Measurements from ENCODE around the gene DAZAP2.

Gene DAZAP2, protein sequence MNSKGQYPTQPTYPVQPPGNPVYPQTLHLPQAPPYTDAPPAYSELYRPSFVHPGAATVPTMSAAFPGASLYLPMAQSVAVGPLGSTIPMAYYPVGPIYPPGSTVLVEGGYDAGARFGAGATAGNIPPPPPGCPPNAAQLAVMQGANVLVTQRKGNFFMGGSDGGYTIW

DNA sequence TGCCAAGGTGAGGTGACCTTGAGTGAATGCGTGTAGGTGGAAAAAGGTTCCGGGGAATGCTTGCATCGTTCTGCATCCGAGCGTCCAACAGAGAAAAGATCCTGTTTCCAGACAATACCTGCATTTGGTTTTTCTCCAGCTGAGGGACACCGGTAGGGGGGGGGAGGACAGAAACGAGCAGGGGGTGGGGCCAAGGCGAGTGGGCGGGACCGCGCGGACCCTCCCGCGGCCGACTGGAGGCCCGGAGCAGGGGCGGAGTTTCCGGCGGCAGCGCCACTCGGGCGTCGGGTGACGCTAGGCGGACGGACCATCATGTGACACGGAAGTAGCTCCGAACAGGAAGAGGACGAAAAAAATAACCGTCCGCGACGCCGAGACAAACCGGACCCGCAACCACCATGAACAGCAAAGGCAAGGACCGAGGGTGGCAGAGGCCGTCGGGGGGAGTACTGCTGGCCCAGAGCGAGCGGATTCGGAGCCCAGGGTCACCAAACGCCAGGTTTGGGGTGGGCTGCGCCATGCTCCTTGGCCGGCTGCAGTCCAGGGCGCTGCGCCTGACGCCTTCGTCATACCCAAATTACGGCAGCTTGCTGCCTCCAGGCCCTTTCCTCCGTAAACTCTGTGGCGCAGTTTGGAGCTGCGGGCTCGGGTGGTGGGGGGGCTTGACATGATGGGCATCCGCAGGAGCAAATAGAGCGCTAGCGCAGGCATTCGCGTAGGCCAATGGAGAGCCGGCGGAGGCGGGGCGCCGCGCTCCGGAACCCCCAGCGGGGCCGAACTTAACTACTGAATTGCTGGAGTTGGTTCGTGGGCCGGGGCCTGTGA, at the start of gene DAZAP2:
DAZAP2 (plus strand) TSS at position 317 of the 825 bp plus-strand sequence; CDS start at position 399, 82 bp downstream.
- FAIRE-seq, result no peak

DNA sequence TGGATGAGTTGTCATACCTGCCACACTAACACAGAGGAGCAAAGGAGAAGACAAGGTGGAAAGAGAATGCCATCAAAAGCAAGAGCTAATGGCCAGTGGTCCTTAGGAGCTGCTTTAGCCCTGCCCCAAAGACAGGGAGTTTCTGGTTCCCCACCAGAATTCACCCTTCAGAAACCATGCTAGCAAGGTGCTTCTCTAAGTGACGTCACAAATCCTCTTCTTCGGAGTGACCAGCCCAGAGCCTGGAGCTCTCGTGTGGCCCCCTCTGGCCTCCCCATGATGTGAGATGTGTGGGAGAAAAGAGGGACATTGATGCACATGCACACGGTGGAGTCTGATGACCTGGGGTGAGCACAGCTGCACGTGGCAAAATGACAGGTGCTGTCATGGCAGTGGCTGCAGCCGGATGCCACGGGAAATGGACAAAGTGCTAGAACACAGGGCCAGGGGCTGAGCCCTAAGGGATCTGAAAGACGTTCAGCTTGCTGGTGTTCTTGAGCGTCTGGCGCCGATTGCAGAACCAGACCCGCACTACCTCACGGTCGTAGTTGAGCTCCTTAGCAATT, 48.8 kb upstream of the DAZAP2 start:
- FAIRE-seq, result no peak

DNA sequence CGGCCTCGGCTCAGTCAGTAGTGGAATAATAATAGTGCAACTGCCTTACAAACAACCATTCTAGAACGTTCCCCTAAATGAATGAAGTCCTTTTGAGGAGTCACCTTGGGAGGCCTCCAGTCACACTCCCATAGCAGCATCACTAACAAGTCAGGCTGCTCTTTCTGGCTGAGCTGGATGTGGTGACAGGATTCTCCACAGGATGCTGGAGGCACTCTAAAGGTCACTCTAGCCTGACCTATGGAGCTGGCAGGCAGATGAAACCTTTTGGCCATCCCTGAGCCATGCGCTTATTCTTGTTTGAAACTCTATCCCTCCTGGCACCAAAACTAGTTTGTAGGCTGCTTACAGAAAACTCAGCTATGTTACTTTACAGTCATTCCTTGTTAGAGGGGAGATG, 47.8 kb upstream of the DAZAP2 start:
- no peak for FAIRE-seq

DNA sequence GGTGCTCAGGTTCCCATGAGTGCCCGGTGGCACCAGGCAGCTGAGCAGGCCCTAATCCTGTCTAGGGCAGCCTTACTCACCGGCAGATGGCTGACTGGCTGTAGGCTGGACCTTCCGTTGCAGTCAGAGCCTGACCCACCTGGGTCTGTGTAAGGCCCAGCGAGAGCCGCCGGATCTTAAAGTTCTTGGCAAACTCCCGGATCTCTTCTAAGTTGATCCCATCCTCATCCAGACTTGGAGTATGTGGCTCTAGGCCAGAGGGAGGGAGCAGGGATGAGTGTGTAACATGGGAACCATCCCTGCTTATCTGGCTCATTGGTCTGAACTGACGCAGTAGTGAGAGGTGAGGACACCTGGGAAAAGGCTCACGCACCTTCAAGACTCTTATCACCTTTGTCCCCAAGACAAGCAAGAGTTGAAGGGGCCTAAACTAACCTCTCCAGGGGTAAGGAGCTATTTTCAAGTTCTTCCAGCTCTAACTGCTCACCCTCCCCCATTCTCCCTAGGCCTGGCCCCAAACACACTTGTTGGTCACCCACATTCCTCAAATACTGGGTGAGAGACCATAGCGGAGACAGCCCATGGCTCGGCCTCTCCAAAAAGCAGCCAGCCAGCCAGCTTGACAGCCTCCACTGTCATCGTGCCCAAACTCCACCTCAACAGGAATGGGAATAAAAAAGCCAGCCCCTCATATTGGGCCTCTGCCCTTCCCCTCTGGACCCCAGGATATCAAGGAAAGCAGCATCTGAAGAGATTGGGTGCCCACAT, 46.9 kb upstream of the DAZAP2 start:
- no peak for FAIRE-seq

DNA sequence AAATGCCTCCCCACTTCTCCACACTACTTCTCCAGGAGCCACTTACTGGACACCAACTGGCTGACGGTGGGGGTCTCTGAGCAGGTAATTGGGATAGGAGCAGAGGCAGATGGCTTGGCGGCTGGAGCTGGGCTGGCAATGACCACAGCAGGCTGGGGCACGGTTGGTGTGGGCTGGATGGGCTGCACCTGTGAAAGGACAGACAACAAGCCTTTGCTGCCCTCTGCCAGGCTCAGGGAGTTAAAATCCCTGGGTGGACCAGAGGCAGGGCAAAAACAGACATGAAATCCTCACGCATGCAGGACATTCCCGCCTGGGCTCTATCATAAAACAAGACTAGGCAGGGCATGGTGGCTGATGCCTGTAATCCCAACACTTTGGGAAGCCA, 46.3 kb upstream of the DAZAP2 start:
- FAIRE-seq, result no peak

DNA sequence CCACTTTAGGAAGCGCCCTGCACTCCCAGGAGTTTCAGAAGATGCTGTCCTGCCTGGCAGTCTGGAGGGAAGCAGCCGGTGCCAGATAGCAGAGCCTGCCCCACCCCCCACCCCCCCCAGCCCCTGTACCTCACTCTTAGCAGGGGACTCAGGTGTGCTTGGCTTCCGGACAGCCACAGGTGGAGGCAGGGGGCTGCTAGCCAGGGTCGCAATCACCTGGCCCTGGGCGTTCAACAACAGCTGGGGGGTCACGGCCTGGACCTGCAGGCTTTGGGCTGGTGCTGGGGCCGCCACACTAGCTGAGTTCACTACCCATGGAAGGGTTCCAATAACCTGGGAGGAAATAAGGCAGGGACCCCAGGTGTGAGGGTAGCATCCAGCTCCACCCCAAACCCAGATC, 42.8 kb upstream of the DAZAP2 start:
- no peak for FAIRE-seq

DNA sequence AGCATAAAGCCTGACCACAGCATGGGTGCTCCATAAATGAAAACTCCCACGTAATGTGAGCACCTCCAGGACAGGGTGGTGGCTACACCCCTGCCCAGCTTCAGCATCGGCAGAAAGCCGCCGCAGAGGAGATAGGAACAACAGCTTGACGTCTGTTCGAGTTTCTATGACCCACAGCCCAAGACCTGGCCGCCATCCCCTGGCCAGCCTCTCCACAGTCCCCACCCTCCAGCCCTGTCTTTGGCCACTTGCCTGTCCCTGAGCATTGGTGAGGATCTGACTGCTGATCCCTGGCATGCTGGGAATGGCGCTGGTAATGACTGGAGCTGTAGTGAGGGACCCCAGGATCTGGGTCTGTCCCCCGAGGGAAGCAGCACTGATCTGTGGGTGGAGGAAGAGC, 42.1 kb upstream of the DAZAP2 start:
- FAIRE-seq, result no peak

DNA sequence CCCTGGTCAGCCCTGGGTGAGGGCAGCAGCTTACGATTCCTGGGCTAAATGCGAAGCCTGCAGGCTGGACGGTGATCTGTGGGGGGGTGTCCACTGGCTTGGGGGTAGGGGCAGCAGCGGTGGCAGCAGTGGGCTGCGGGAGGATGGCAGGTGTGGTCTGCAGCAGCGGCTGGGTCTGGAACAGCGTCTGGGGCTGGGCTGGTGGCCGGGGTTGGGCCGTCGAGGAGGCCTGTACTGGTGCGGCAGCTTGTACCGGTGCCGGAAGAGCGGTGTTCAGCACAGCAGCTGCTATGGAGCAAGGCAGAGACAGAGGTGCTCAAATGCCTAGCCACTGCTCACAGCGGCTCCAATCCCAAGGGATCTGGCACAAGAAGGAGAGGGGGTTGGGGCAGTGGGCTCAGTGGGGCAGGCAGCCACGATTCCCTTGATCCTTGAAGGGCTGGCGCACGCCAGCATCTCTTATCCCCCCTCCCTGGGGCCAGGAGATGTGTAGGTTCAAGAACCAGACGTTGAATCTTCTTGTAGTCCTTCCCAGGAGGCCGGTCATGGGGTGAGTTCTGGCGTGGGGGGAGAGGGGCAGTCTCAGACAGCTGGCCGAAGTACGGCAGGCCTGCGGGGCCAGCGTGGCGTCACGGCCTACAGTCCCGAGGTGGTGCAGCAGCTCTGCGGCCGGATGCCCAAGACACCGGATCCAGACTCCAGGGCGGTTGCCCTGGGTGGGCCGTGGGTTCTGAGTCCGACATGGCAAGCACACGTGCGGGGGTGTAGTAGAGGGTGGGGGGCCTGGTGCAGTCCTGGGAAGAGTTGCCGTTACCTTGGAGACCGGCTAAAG, 40.7 kb upstream of the DAZAP2 start:
- no peak for FAIRE-seq

DNA sequence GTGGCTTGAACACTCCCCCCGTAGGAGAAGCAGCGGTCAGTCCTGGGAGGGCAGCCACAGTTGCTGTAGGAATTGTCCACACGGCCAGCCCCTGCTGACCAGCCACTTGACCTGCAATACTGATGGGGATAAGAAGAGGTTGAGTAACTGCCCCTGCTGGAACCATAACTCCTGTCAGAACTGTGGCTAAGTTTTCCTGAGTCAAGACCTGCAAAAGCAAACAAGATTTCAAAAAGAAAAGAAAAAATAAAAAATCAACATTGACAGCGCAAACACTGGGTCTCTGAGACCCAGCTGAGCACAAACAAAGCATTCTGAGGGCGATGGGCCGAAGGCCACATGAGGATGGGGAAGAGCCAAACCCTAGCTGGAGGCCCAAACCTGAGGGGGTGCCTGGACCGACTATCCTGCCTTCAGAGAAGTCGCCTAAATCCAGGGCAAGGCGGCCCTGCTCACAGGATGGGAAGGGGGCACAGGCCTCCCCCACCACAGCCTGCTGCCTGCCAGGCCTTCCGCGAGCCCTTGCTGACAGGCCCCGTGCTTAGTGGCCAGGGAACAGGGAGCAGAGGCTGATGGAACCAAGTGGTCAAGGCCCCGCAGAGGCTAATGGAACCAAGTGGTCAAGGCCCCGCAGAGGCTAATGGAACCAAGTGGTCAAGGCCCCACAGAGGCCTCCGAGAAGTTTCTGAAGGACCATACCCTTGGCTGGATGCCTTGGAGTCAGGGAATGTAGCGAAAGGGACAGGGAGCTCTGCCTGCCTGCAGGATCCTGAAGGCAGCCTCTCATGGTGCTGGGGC, 39.9 kb upstream of the DAZAP2 start:
- no peak for FAIRE-seq

DNA sequence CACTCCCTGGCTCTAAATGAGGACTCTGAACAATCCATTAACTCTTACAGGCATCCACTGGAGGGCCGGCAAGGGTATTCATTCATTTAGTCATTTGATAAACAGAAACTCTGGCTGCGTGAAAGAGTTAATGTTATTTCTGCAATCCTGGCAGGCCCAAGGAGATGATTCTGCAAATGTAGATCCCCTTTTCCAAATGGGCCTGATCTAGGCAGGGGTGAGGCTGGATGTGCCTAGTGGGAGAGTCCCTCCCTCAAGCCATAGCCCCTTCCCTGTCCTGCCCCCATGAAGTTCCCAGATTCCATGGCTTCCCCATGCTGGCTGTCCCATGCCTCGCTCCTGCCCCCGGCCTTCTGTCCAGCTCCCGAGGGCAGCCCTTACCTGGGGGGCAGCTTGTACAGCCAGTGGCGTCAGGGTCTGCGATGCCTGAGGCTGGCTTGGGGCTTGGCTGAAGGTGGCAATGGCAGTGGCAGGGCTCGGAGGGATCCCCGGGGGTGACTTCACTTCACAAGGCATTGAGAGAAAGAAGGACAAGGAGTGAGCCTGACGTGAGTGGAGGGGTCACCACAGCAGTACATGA, 39.2 kb upstream of the DAZAP2 start:
- FAIRE-seq, result no peak

DNA sequence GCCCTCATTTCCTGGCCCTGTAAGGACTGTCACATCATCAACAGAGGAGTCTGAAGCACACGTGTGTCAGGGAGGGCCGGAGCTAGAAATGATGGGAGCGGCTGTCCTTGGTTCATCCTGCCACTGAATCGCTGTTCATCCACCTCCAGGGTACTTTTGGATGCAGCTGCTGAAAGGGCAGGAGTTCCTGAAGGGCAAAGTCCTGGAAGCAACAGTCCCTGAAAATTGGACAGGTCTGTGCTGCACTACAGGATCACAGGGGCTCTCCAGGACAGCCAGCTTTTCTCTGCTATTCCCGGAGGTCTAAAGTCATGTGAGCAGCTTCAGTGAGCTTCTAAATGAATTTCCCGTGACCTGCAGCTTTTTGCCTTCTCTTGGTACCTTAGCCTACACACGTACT, 38.5 kb upstream of the DAZAP2 start:
- FAIRE-seq, result no peak

DNA sequence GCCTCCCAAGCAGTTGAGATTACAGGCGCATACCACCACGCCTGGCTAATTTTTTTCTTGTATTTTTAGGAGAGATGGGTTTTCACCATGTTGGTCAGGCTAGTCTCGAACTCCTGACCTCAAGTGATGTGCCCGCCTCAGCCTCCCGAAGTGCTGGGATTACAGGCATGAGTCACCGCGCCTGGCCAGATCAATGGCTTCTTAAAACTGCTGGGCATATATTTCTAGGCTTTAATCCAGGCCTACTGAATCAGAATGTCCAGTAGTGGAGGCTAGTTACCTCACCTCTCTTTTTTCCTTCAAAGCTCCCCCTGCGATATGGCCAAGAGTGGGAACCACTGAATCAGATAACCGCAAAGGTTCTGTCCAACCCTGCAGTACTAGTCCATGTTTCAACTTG, 37.8 kb upstream of the DAZAP2 start:
- FAIRE-seq, result no peak

DNA sequence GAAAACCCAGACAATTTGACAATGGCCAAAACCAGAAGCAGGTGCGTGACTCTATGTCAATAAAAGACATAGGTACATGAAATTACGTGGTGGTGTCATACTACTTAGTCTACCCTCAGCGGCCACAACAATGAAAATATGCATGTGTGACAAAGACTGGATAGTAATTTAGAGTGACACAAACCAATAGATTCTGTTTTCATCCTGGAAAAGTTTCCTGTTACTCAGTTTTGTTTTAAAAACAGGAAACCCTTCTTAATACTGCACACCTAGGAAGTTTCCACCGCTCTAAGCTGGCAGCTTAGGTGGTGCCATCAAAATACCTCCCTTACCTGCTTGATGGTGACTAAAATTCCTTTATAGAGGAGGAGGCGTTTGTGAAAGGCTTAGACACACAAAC, 35.9 kb upstream of the DAZAP2 start:
- no peak for FAIRE-seq

DNA sequence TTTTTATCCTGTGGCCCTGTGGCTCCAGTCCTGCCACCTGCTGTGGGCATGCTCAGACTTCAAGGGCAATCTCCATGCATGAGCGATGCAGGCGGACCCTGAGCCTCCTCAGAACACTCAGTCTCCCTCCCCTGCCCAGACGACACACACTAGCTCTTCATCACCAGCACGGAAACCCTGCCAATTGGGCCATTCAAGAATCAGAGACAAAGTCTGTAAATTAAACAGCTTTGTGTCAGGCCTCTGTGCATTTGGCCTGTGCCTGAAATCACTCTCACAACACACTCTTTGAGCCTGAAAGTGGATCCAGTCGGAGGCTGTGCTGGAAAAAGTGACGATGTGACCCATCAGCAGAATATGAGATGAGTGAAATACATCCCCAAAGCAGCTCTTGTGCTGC, 33.3 kb upstream of the DAZAP2 start:
- FAIRE-seq, result no peak

DNA sequence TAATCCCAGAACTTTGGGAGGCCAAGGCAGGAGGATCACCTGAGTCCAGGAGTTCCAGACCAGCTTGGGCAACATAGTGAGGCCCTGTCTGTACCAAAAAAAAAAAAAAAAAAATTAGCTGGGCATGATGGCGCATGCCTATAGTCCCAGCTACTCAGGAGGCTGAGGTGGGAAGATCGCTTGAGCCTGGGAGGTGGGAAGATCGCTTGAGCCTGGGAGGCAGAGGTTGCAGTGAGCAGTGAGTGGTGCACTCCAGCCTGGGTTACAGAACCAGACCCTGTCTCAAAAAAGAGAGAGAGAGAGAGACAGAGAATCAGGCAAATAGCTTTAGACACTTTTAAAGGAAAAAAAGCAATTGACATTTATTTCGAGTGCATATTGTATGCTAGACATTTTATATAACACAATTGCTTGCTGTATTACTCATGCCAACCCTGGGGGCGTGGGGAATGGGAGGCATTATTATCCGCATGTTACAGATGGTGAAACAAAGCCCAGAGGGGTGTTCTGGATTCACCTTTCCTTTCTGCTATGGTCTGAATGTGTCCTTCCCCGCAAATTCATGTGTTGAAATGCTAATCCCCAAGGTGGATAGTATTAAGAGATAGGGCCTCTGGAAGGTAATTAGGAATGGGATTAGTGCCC, 30.5 kb upstream of the DAZAP2 start:
- no peak for FAIRE-seq

DNA sequence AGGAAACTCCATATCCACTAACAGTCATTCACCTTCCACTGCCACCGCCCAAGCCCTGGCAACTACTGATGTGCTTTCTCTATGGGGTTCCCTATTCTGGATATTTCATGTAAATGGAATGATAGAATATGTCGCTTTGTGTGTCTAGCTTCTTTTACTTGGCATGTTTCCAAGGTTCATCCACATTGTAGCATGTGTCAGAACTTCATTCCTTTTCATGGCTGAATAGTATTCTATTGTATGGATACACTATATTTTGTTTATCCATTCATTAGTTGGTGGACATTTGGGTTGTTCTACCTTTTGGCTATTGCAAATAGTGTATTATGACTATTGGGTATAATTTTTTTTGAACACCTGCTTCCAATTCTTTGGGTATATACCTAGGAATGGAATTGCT, 29.4 kb upstream of the DAZAP2 start:
- no peak for FAIRE-seq

DNA sequence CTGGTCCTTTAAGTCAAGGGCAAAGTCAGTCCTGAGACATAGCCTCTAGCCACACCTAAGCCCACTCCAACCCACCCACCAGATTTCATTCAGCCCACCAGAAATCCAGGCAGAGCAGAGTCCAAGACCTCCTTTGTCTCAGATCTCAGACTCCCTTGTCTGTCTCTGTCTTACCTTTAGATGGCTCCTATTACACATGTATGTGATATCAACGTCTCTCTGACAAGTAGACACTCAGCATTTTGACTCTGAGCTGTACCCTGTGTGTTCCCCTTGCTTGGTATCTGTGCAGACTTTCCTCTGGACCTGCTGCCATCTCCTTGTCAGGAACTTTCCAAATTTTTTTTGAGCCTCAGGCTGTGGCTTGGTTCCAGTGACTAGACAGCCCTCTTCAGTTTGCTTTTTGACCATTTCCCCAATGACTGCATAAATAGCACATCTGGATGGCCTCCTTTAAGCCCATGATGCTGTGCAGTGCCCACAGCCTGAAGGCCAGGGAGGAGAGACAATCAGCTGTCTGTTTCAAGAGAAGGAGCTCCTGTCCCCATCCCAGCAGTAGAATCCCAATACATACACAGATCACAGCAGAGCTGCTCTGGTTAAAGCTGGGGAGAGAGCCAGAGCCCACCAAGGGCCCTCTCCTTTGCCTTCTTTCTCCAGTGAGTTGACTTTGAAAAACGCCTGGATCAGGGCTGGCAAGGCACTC, 27.8 kb upstream of the DAZAP2 start:
- no peak for FAIRE-seq

DNA sequence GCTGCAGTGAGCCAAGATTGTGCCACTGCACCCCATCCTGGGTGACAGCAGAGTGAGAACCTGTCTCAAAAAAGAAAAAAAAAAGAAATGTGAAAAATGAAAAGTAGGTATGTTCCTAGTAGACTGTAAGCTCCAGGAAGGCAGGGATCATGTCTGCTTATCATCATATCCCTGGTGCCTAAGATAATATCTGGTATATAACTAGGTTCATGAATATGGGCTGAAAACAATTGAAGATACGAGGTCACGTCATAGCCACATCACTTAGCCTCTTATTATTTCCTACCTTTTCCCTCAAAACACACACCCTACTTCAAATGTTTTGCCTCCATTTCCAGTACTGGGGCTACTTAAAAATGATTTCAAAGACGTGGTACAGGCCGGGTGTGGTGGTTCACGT, 23.7 kb upstream of the DAZAP2 start:
- no peak for FAIRE-seq

DNA sequence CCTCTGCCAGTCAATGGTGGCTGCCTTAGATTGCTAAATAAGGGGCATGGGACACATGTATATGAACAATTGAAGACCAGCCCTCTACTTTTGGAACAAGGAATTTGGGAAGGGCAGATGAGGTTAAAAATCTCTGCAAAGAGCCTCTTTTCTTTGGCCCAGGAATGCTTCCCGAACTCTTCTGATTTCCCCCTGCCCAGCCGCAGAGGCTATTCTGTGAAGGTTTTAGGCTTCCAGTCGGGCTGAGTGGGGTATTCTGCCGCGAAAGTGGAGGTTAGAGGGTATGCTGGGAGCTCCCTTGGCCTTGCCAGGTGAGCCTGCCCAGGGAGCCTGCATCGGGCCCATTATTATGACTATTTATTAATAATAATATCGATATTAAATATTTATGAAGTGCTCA, 22.0 kb upstream of the DAZAP2 start:
- no peak for FAIRE-seq
